ENCODE data around the gene VRK2. TPM values are rescaled to one million over a fixed set of nuclear protein-coding genes. Genes with fewer than 3 reads are reported as not detected.

The VRK2 gene
- total RNA-seq, 2 donors from 2014 or later, result 6.6 to 10.9 TPM

DNA sequence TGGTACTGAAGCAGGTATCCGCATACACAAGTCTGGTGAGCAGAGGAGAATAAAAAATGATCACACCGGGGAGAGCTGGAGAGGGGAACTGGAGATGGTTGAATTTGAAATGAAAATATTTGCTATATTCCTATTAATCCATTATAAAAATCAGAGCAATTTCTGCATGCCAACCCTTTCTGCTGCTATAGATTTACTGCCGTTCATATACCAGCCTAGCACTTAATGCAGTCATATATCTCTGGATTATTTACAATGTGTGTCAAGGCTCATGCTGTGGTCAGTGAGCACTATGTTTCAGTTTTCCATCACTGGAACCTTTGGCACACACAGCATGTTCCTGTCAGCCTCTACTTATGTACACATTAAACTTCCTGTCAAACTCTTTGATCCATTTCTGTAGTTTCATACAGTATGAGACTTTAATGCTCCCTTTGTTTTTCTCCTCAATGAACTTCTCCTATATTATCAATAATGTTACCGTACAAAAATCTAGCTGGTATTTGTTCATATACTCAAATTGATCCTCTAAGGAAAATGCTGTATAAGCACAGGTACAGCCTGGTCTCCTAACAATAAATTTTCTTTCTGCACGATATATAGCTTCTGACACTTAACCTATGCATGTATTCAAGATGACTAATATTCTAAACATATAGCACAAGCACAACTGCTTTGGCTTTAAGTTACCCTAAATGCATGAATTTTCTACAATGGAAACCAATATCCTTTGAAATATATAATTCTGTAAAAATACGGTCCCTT lies 157.8 kb downstream of the VRK2 start:
- no peaks in the 10 kb centered on the region for H3K9me3 ChIP-seq
- intact Hi-C loops (cut with DNase I), result no loop called here
- H3K27me3 ChIP-seq, result no peaks in the 10 kb centered on the region
- no peaks in the 10 kb centered on the region for H3K36me3 ChIP-seq (replicated peaks in 1 of 2; ENCODE audit: insufficient read depth in 1 of 2, low read depth in 2 of 2)
- DNase-seq, result no peak
- 67 to 71% methylated on average over 6 of the region's 6 CpGs for WGBS, 2 donors
- H3K4me3 ChIP-seq, result no peak overlapping the region
- TF ChIP-seq, protein P1, sequence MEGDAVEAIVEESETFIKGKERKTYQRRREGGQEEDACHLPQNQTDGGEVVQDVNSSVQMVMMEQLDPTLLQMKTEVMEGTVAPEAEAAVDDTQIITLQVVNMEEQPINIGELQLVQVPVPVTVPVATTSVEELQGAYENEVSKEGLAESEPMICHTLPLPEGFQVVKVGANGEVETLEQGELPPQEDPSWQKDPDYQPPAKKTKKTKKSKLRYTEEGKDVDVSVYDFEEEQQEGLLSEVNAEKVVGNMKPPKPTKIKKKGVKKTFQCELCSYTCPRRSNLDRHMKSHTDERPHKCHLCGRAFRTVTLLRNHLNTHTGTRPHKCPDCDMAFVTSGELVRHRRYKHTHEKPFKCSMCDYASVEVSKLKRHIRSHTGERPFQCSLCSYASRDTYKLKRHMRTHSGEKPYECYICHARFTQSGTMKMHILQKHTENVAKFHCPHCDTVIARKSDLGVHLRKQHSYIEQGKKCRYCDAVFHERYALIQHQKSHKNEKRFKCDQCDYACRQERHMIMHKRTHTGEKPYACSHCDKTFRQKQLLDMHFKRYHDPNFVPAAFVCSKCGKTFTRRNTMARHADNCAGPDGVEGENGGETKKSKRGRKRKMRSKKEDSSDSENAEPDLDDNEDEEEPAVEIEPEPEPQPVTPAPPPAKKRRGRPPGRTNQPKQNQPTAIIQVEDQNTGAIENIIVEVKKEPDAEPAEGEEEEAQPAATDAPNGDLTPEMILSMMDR (IDR thresholded peaks at IDR 0.05), result no peak
- no peak for TF ChIP-seq POLR2A (IDR thresholded peaks at IDR 0.05)
- H3K27ac ChIP-seq, result no peak overlapping the region
- peaks cover 12% of the 10 kb centered on the region for H3K4me1 ChIP-seq
- no peak for ATAC-seq

DNA sequence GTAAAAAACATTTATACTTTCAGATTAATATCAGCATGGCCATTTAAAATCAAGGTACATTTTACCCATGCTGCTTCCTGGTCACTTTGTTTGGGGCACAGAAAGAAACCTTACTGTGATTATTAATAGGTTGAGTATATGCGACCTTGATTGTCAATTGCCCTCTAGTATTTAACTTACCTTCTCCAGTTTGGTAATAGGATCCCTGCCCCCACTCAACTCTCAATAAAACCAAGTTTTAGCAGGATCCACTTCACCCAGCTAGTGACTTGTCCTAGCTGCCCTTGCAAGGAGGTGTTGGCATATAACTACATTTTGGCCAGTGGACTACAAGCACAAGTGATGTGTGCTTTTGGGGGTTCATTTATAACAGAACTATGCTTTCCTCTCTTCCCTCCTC lies 160.2 kb downstream of the VRK2 start:
- DNase-seq (no peak), ATAC-seq (no peak)
- H3K27ac ChIP-seq, result no peak overlapping the region
- TF ChIP-seq, protein P1 (IDR thresholded peaks at IDR 0.05), result no peak
- no peak for TF ChIP-seq POLR2A (IDR thresholded peaks at IDR 0.05)
- no peaks in the 10 kb centered on the region for H3K9me3 ChIP-seq
- H3K4me1 ChIP-seq, result peaks cover 11% of the 10 kb centered on the region
- intact Hi-C loops (cut with DNase I), result no loop called here
- WGBS, 2 donors, result 84 to 92% methylated on average over 1 of the region's 1 CpG
- no peaks in the 10 kb centered on the region for H3K27me3 ChIP-seq
- H3K36me3 ChIP-seq (replicated peaks in 1 of 2; ENCODE audit: insufficient read depth in 1 of 2, low read depth in 2 of 2), result no peaks in the 10 kb centered on the region
- H3K4me3 ChIP-seq, result no peak overlapping the region

DNA sequence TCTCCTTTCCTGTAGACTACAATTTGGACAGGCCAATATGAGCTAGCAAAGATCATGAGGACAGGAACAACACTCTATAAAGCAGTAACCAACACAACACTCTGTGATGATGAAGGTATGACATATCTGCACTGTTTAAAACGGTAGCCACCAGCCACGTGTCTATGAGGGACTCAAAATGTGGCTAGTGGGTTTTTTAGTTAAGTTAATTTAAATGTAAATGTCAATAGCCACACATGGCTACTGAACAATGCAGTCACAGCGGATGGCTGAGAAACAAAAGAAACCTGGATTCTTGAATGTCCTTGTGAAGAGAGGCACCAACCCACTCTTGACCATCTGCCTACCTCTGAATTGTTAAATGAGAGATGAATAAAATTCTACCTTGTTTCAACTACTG lies 160.6 kb downstream of the VRK2 start:
- Histone ChIP-seq H3K27ac (no peak overlapping the region), H3K9me3 (no peaks in the 10 kb centered on the region), H3K27me3 (no peaks in the 10 kb centered on the region), H3K4me3 (no peak overlapping the region), H3K4me1 (peaks cover 7% of the 10 kb centered on the region), H3K36me3 (replicated peaks in 1 of 2; ENCODE audit: insufficient read depth in 1 of 2, low read depth in 2 of 2) (no peaks in the 10 kb centered on the region)
- 94 to 96% methylated on average over 3 of the region's 3 CpGs for whole genome bisulfite sequencing, 2 donors
- ATAC-seq, result no peak
- TF ChIP-seq, protein P1 (IDR thresholded peaks at IDR 0.05), result no peak
- no peak for TF ChIP-seq POLR2A (IDR thresholded peaks at IDR 0.05)
- no peak for DNase-seq
- intact Hi-C loops (cut with DNase I), result no loop called here

Other genes starting within 250 kb of the VRK2 start
- gene FANCL, start 194.5 kb downstream of the VRK2 start, total RNA-seq, result 10 to 100 TPM; 12.2 to 19.5 TPM